ENCODE results near the gene KIF22. TPM values are rescaled to one million over a fixed set of nuclear protein-coding genes. Genes with fewer than 3 reads are reported as not detected.

Gene KIF22
- total and polyA plus RNA-seq, 9 of the 15 experiments (the other 6 are each of a cell fraction or from before 2014, with no cell fraction given) = 8.7 to 232 (median 131) TPM

- TF ChIP-seq DLX4 (CRISPR knock-in tag; IDR thresholded peaks at IDR 0.05) (no peak), KDM2B (CRISPR knock-in tag; IDR thresholded peaks at IDR 0.05) (no peak), CBFA2T2 (conservative IDR thresholded peaks at IDR 0.05) (peak; percentile 33), HMG20B (CRISPR knock-in tag; IDR thresholded peaks at IDR 0.05) (no peak), ZNF134 (CRISPR knock-in tag; conservative IDR thresholded peaks at IDR 0.05) (no peak), CHD4 (IDR thresholded peaks at IDR 0.05; ENCODE audit: insufficient read depth, insufficient replicate concordance, low read depth, low read length, poor library complexity, severe bottlenecking) (no peak), COPS2 (conservative IDR thresholded peaks at IDR 0.05) (no peak), SNIP1 (IDR thresholded peaks at IDR 0.05; ENCODE audit: low read depth) (no peak), MYNN (IDR thresholded peaks at IDR 0.05) (no peak), MYNN (CRISPR knock-in tag; IDR thresholded peaks at IDR 0.05) (no peak), RHOXF2B (CRISPR knock-in tag; conservative IDR thresholded peaks at IDR 0.05) (no peak), ZNF354B (CRISPR knock-in tag; IDR thresholded peaks at IDR 0.05) (no peak), POLR2A (conservative IDR thresholded peaks at IDR 0.05) (no peak), ARID1B (IDR thresholded peaks at IDR 0.05) (peak; percentile 32; the same call in 1 of the 2 replicates), PATZ1 (CRISPR knock-in tag; IDR thresholded peaks at IDR 0.05; ENCODE audit: borderline replicate concordance) (no peak), E4F1 (CRISPR knock-in tag; IDR thresholded peaks at IDR 0.05; ENCODE audit: borderline replicate concordance) (no peak), ZC3H11A (IDR thresholded peaks at IDR 0.05; ENCODE audit: low read depth, low read length) (no peak), KDM1A (IDR thresholded peaks at IDR 0.05) (peak in 1 of 2 experiments; percentile 15; a peak in 1 of 4 replicates), HSF4 (CRISPR knock-in tag; IDR thresholded peaks at IDR 0.05; ENCODE audit: borderline replicate concordance) (no peak), C11orf30 (IDR thresholded peaks at IDR 0.05; ENCODE audit: low read depth) (peak; percentile 72), NFE2 (IDR thresholded peaks at IDR 0.05; ENCODE audit: low read depth) (peak; percentile 77), ATF4 (CRISPR knock-in tag; IDR thresholded peaks at IDR 0.05) (no peak), ZBTB7A (IDR thresholded peaks at IDR 0.05; ENCODE audit: borderline replicate concordance, control insufficient read depth, low read depth, low read length) (peak; percentile 45; the same call in 1 of the 2 replicates), KLF10 (CRISPR knock-in tag; IDR thresholded peaks at IDR 0.05) (no peak), NRF1 (conservative IDR thresholded peaks at IDR 0.05 in 1 of 2, IDR thresholded peaks at IDR 0.05 in 1 of 2) (peak; percentile 73 to 78)
Measured at GRCh38 chr16:29825145-29826044, 34.8 kb downstream of the KIF22 start (continued).

Measured in K562 (cell line).